GM23248 (cell line): ENCODE measurements around the gene PCDHGB3.
"Not testable (repeated sequence)": the region's sequence is repeated elsewhere in the genome, so short reads cannot be mapped to it uniquely, and the experiment has no call there.

Source experiments
- EZH2 ChIP-seq: fragments of 200-600 bp; sonication (generic); IDR thresholded peaks from 2 replicates; pipeline ENCODE4 v1.6.1; 2018; ENCODE audit warnings: antibody characterized with exemption, mild to moderate bottlenecking; ENCODE audit not compliant: insufficient read depth, poor library complexity, severe bottlenecking
- EZH2phosphoT487 ChIP-seq: fragments of 200-600 bp; sonication (generic); IDR thresholded peaks from 2 replicates; pipeline ENCODE4 v1.6.1; 2018; ENCODE audit warnings: antibody characterized with exemption, moderate library complexity, mild to moderate bottlenecking, low read depth; ENCODE audit not compliant: insufficient read depth

DNA sequence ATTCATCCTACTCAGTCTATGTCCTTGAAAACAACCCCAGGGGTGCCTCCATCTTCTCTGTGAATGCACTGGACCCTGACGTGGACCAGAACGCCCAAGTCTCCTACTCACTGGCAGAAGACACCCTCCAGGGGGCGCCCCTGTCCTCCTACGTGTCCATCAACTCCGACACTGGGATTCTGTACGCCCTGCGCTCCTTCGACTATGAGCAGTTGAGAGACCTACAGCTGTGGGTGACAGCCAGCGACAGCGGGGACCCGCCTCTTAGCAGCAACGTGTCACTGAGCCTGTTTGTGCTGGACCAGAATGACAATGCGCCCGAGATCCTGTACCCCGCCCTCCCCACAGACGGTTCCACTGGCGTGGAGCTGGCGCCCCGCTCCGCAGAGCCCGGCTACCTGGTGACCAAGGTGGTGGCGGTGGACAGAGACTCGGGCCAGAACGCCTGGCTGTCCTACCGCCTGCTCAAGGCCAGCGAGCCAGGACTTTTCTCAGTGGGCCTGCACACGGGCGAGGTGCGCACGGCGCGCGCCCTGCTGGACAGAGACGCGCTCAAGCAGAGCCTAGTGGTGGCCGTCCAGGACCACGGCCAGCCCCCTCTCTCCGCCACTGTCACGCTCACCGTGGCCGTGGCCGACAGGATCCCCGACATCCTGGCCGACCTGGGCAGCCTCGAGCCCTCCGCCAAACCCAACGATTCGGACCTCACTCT, 5.6 kb downstream of the PCDHGB3 start:
- not testable (repeated sequence) for TF ChIP-seq EZH2, EZH2phosphoT487
